OCI-LY3 (cell line): ENCODE measurements around the gene VAC14.
"Not testable (repeated sequence)": the region's sequence is repeated elsewhere in the genome, so short reads cannot be mapped to it uniquely, and the experiment has no call there.

Source experiments
- H2AFZ ChIP-seq: fragments of 200-600, 300-600 bp; shearing (Covaris generic); 2 replicates; pipeline ENCODE4 v1.6.0; 2014; ENCODE audit warnings: antibody characterized with exemption, low read depth, low read length
- H3K27ac ChIP-seq: fragments of 200-600, 300-600 bp; sonication (generic); 2 replicates; pipeline ENCODE4 v1.5.1; 2014; ENCODE audit warnings: mild to moderate bottlenecking, low read length, moderate library complexity, mixed read lengths
- H3K27me3 ChIP-seq: fragments of 200-600, 300-600 bp; sonication (generic); 2 replicates; pipeline ENCODE4 v1.6.1; 2014; ENCODE audit warnings: low read depth, low read length, mixed read lengths
- H3K36me3 ChIP-seq: fragments of 200-600, 300-600 bp; sonication (generic); replicated peaks from 2 replicates; pipeline ENCODE3; 2014; ENCODE audit warnings: low read depth, low read length, mixed read lengths
- H3K4me1 ChIP-seq: fragments of 300-600, 200-600 bp; sonication (generic); 2 replicates; pipeline ENCODE4 v1.6.1; 2014; ENCODE audit warnings: low read length, mixed read lengths
- H3K4me2 ChIP-seq: fragments of 200-600, 300-600 bp; sonication (generic); 2 replicates; pipeline ENCODE4 v1.6.1; 2014; ENCODE audit warnings: low read length, mixed read lengths
- H3K4me3 ChIP-seq: fragments of 300-600, 200-600 bp; sonication (generic); 2 replicates; pipeline ENCODE4 v1.5.1; 2014; ENCODE audit warnings: antibody characterized with exemption, mild to moderate bottlenecking, low read length, moderate library complexity
- H3K79me2 ChIP-seq: fragments of 300-600, 200-600 bp; shearing (Covaris generic); 2 replicates; pipeline ENCODE4 v1.6.1; 2014; ENCODE audit warnings: mild to moderate bottlenecking, low read length, mixed read lengths
- H3K9ac ChIP-seq: fragments of 300-600, 200-600 bp; shearing (Covaris generic); 2 replicates; pipeline ENCODE4 v1.6.0; 2014; ENCODE audit warnings: mild to moderate bottlenecking, low read length, moderate library complexity
- H3K9me3 ChIP-seq: fragments of 200-600, 300-600 bp; shearing (Covaris generic); 2 replicates; pipeline ENCODE4 v1.6.1; 2014; ENCODE audit warnings: low read length, mixed read lengths; ENCODE audit not compliant: insufficient read depth
- H4K20me1 ChIP-seq: fragments of 200-600, 300-600 bp; sonication (generic); 2 replicates; pipeline ENCODE4 v1.6.1; 2016; ENCODE audit warnings: low read length, mixed read lengths; ENCODE audit not compliant: insufficient read depth
- CTCF ChIP-seq: fragments of 200-600, 300-600 bp; sonication (generic); IDR thresholded peaks from 2 replicates; pipeline ENCODE4 v1.5.1; 2014; ENCODE audit warnings: antibody characterized with exemption, low read length, low read depth
- EZH2phosphoT487 ChIP-seq: fragments of 200-600 bp; shearing (Covaris generic); IDR thresholded peaks from 2 replicates; pipeline ENCODE4 v1.6.1; 2018; ENCODE audit warnings: antibody characterized with exemption, mixed run types, low read depth

The VAC14 gene

GRCh38 chr16:70646260-70647241 is 154.4 kb downstream of the VAC14 start, which contains the start of gene IL34:
TSS of gene IL34 (plus strand) at chr16:70646559. CDS start at chr16:70646948, 389 bp downstream.
- Histone ChIP-seq H3K27ac (no peak within 1 kb of the TSS), H2AFZ (no peak within 1 kb of the TSS), H3K27me3 (no peaks in the 10 kb centered on the region; the same call in 1 of the 2 replicates), H3K36me3 (no peaks in the 10 kb centered on the region), H4K20me1 (no peaks in the 10 kb centered on the region), H3K9me3 (no peaks in the 10 kb centered on the region), H3K4me1 (no peaks in the 10 kb centered on the region), H3K9ac (no peak within 1 kb of the TSS), H3K79me2 (no peaks in the 10 kb centered on the region), H3K4me3 (no peak within 1 kb of the TSS), H3K4me2 (no peak within 1 kb of the TSS)
- TF ChIP-seq CTCF (no peak), EZH2phosphoT487 (no peak)

DNA sequence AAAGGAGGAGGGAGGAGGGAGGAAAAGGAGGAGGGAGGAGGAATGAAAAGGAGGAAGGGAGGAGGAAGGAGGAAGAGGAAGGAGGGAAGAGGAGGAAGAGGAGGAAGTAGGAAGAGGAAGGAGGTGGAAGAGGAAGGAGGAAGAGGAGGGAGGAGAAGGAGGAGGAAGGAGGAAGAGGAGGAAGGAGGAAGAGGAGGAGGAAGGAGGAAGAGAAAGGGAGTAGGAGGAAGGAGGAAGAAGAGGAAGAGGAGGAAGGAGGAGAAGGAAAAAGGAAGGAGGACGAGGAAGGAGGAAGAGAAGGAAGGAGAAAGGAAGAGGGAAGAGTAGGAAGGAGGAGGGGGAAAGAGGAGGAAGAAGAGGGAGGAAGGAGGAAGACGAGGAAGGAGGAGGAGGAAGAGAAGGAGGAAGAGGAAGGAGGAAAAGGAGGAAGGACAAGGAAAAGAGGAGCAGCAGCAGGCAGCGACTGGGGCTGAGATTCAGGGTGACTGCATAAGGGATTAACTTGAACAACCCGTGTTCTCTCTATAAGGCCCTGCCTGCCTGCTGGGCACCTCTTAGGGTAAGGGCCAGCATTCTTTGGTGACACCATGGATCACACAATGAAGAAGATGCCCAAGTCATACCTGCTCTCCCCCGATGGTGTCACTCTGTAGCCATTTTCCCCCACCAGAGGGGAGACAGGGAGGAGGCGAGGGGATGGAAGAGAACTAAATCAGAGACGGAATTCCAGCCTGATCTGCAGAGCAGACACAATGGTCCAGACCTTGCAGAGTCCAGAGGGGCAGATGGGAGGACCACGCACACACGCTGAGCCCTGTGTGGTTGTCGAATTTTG is 156.0 kb downstream of the VAC14 start:
- TF ChIP-seq CTCF: 0 out of 2 replicates have a peak, but pooled peaks have one; percentile 9
- TF ChIP-seq EZH2phosphoT487: no peak
- H3K9ac ChIP-seq: no peak overlapping the region
- H3K4me2 ChIP-seq: no peak overlapping the region
- H3K36me3 ChIP-seq: no peaks in the 10 kb centered on the region
- no peaks in the 10 kb centered on the region for H3K79me2 ChIP-seq
- no peak overlapping the region for H3K4me3 ChIP-seq
- H4K20me1 ChIP-seq: no peaks in the 10 kb centered on the region
- no peaks in the 10 kb centered on the region; the same call in 1 of the 2 replicates for H3K27me3 ChIP-seq
- no peak overlapping the region for H2AFZ ChIP-seq
- H3K27ac ChIP-seq: no peak overlapping the region
- H3K9me3 ChIP-seq: no peaks in the 10 kb centered on the region
- no peaks in the 10 kb centered on the region for H3K4me1 ChIP-seq

DNA sequence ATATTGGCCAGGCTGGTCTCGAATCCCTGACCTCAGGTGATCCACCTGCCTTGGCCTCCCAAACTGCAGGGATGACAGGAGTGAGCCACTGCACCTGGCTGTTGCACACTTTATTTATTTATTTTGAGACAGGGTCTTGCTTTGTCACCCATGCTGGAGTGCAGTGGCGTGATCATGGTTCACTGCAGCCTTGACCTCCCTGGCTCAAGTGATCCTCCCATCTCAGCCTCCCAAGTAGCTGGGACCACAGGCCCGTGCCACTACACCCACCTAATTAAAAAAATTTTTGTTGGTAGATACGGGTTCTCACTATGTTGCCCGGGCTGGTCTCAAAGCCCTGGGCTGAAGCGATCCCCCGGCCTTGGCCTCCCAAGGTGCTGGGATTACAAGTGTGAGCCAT is 157.7 kb downstream of the VAC14 start:
- H3K9ac ChIP-seq, H3K9me3 ChIP-seq, H3K27me3 ChIP-seq, H3K36me3 ChIP-seq, H3K4me1 ChIP-seq, H3K4me2 ChIP-seq, H2AFZ ChIP-seq, H3K4me3 ChIP-seq, H4K20me1 ChIP-seq, H3K79me2 ChIP-seq, H3K27ac ChIP-seq: not testable (repeated sequence)

- no peak for TF ChIP-seq EZH2phosphoT487
- no peak for TF ChIP-seq CTCF
- Histone ChIP-seq H3K36me3 (no peaks in the 10 kb centered on the region), H3K4me3 (no peak overlapping the region), H3K27me3 (peaks cover 3% of the 10 kb centered on the region; the same call in 1 of the 2 replicates), H3K4me1 (no peaks in the 10 kb centered on the region), H3K4me2 (no peak overlapping the region), H3K27ac (no peak overlapping the region), H3K9ac (no peak overlapping the region), H4K20me1 (no peaks in the 10 kb centered on the region), H2AFZ (no peak overlapping the region), H3K79me2 (no peaks in the 10 kb centered on the region), H3K9me3 (no peaks in the 10 kb centered on the region)
Measured at GRCh38 chr16:70642633-70643032, 158.3 kb downstream of the VAC14 start.
